ENCODE results near the gene FLG.
"Not testable (repeated sequence)": the region's sequence is repeated elsewhere in the genome, so short reads cannot be mapped to it uniquely, and the experiment has no call there.

FLG gene

GRCh38 chr1:152303139-152303872 is 21.7 kb downstream of the FLG start:
- not testable (repeated sequence) for DNase-seq

- DNase-seq = not testable (repeated sequence)
Measured at GRCh38 chr1:152256394-152256793, 68.6 kb downstream of the FLG start.
